22Rv1 (cell line): Measurements from ENCODE around the gene PAPLN.

ENCODE experiments used
- ZFX ChIP-seq: fragments of 450-650 bp; IDR thresholded peaks from 2 replicates; pipeline ENCODE4 v1.6.1; 2017; ENCODE audit warnings: antibody characterized with exemption, borderline replicate concordance
- TF ChIP-seq, protein P1 (sequence below): fragments of 450-650 bp; IDR thresholded peaks from 2 replicates; pipeline ENCODE4 v1.5.1; 2017; ENCODE audit warnings: mild to moderate bottlenecking

DNA sequence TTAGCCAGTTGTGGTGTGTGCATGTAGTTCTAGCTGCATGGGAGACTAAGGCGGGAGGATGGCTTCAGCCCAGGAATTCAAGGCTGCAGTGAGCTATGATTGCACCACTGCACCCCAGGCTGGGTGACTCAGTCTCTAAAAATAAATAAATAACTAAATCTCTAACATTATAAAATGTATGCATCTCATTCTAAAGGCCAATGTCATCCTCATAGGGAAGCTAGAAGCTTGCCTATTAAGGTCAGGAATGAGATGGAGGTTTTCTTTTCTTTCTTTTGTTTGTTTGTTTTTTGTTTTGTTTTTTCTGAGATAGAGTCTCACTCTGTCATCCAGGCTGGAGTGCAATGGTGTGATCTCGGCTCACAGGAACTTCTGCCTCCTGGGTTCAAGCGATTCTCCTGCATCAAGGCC lies 48.8 kb upstream of the PAPLN start:
- TF ChIP-seq, protein P1, sequence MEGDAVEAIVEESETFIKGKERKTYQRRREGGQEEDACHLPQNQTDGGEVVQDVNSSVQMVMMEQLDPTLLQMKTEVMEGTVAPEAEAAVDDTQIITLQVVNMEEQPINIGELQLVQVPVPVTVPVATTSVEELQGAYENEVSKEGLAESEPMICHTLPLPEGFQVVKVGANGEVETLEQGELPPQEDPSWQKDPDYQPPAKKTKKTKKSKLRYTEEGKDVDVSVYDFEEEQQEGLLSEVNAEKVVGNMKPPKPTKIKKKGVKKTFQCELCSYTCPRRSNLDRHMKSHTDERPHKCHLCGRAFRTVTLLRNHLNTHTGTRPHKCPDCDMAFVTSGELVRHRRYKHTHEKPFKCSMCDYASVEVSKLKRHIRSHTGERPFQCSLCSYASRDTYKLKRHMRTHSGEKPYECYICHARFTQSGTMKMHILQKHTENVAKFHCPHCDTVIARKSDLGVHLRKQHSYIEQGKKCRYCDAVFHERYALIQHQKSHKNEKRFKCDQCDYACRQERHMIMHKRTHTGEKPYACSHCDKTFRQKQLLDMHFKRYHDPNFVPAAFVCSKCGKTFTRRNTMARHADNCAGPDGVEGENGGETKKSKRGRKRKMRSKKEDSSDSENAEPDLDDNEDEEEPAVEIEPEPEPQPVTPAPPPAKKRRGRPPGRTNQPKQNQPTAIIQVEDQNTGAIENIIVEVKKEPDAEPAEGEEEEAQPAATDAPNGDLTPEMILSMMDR = no peak
- no peak for TF ChIP-seq ZFX
